Trophoblast cell (in vitro differentiated cells and primary cell): ENCODE measurements around the gene UBA3.

ENCODE experiments used
- DNase-seq, 2 donors: peaks; one replicate each; pipeline ENCODE4 v3.0.0-alpha.2; 2016
- H2AFZ ChIP-seq: 2 replicates; pipeline ENCODE4 v1.6.1; 2013; ENCODE audit warnings: low read length, moderate library complexity, mild to moderate bottlenecking; ENCODE audit not compliant: insufficient read depth, poor library complexity
- H2AK5ac ChIP-seq: 2 replicates; pipeline ENCODE4 v1.6.1; 2013; ENCODE audit warnings: mild to moderate bottlenecking, low read length
- H2BK120ac ChIP-seq: 2 replicates; pipeline ENCODE4 v1.6.1; 2013; ENCODE audit warnings: low read length, mild to moderate bottlenecking, moderate library complexity; ENCODE audit not compliant: insufficient read depth, poor library complexity
- H2BK12ac ChIP-seq: 2 replicates; pipeline ENCODE4 v1.6.1; 2013; ENCODE audit warnings: mild to moderate bottlenecking, low read length, moderate library complexity
- H2BK5ac ChIP-seq: 2 replicates; pipeline ENCODE4 v1.6.1; 2013; ENCODE audit warnings: low read length, low read depth, moderate library complexity, mild to moderate bottlenecking; ENCODE audit not compliant: poor library complexity
- H3K14ac ChIP-seq: 2 replicates; pipeline ENCODE4 v1.6.1; 2013; ENCODE audit warnings: mild to moderate bottlenecking, low read length
- H3K18ac ChIP-seq: 2 replicates; pipeline ENCODE4 v1.6.1; 2013; ENCODE audit warnings: mild to moderate bottlenecking, low read length
- H3K23ac ChIP-seq: 2 replicates; pipeline ENCODE4 v1.6.1; 2013; ENCODE audit warnings: low read length
- H3K27ac ChIP-seq: 2 replicates; pipeline ENCODE4 v1.5.1; 2013; ENCODE audit warnings: low read depth, mild to moderate bottlenecking, inconsistent platforms, low read length, moderate library complexity
- H3K27me3 ChIP-seq: 2 replicates; pipeline ENCODE4 v1.6.1; 2013; ENCODE audit warnings: inconsistent platforms, mild to moderate bottlenecking, low read length, moderate library complexity; ENCODE audit not compliant: insufficient read depth
- H3K36me3 ChIP-seq, 2 experiments: 1 replicate in 1 of 2; 2 replicates in 1 of 2; pipeline ENCODE4 v1.6.1; 2013; ENCODE audit warnings: low read length in 2 of 2, mild to moderate bottlenecking in 2 of 2, moderate library complexity in 1 of 2; ENCODE audit not compliant: insufficient read depth in 2 of 2, control insufficient read depth in 1 of 2
- H3K4ac ChIP-seq: 2 replicates; pipeline ENCODE4 v1.6.1; 2013; ENCODE audit warnings: low read depth, mild to moderate bottlenecking, low read length, moderate library complexity
- H3K4me1 ChIP-seq, 2 experiments: 1 replicate in 1 of 2; 2 replicates in 1 of 2; pipeline ENCODE4 v1.6.1; 2013; ENCODE audit warnings: low read length in 2 of 2, mild to moderate bottlenecking in 2 of 2, moderate library complexity in 1 of 2; ENCODE audit not compliant: insufficient read depth in 2 of 2, control insufficient read depth in 1 of 2
- H3K4me2 ChIP-seq: 2 replicates; pipeline ENCODE4 v1.6.1; 2013; ENCODE audit warnings: inconsistent platforms, mild to moderate bottlenecking, low read length, moderate library complexity
- H3K4me3 ChIP-seq: 2 replicates; pipeline ENCODE4 v1.5.1; 2013; ENCODE audit warnings: mild to moderate bottlenecking, low read depth, low read length, inconsistent platforms
- H3K79me1 ChIP-seq: one replicate; pipeline ENCODE4 v1.6.1; 2013; ENCODE audit warnings: low read length
- H3K79me2 ChIP-seq: 2 replicates; pipeline ENCODE4 v1.6.1; 2013; ENCODE audit warnings: low read length, mild to moderate bottlenecking; ENCODE audit not compliant: control insufficient read depth, insufficient read depth, poor library complexity
- H3K9ac ChIP-seq: 2 replicates; pipeline ENCODE4 v1.6.1; 2013; ENCODE audit warnings: mild to moderate bottlenecking, low read length
- H3K9me3 ChIP-seq: 2 replicates; pipeline ENCODE4 v1.6.1; 2013; ENCODE audit warnings: low read depth, mild to moderate bottlenecking, control low read depth, inconsistent platforms, low read length; ENCODE audit not compliant: insufficient read depth
- H4K12ac ChIP-seq: 2 replicates; pipeline ENCODE4 v1.6.1; 2013; ENCODE audit warnings: low read depth, mild to moderate bottlenecking, low read length, moderate library complexity
- H4K8ac ChIP-seq: 2 replicates; pipeline ENCODE4 v1.6.1; 2013; ENCODE audit warnings: low read depth, mild to moderate bottlenecking, low read length, moderate library complexity
- H4K91ac ChIP-seq: one replicate; pipeline ENCODE4 v1.6.1; 2013; ENCODE audit warnings: low read depth, mild to moderate bottlenecking, low read length, moderate library complexity
- WGBS: extraction: QIAGEN DNeasy Blood & Tissue Kit; methylation state at CpG from one replicate; pipeline ENCODE4 v1.1.7; 2013; ENCODE audit warnings: missing lambda C conversion rate; ENCODE audit not compliant: insufficient read length, insufficient coverage; ENCODE audit errors: extremely low coverage; 5-methylcytosine and 5-hydroxymethylcytosine counted together

Gene UBA3

GRCh38 chr3:69120879-69121464 lies 40.8 kb upstream of the UBA3 start:
- Histone ChIP-seq H3K14ac (no peak overlapping the region), H3K4me2 (no peak overlapping the region), H3K23ac (no peak overlapping the region), H3K4ac (no peak overlapping the region), H3K36me3 (no peaks in the 10 kb centered on the region), H3K18ac (no peak overlapping the region), H4K8ac (no peak overlapping the region), H3K27ac (no peak overlapping the region), H3K27me3 (no peaks in the 10 kb centered on the region), H2AFZ (no peak overlapping the region), H3K79me1 (no peaks in the 10 kb centered on the region), H3K4me1 (peaks cover 2 to 5% of the 10 kb centered on the region in 2 experiments), H3K4me3 (no peak overlapping the region), H2BK12ac (no peak overlapping the region), H2BK120ac (no peak overlapping the region), H4K12ac (no peak overlapping the region), H2BK5ac (no peak overlapping the region), H2AK5ac (no peak overlapping the region), H3K9me3 (no peaks in the 10 kb centered on the region), H3K9ac (no peak overlapping the region), H3K79me2 (no peaks in the 10 kb centered on the region), H4K91ac (no peak overlapping the region)
- peak; percentile 77 to 93 for DNase-seq
- WGBS: no CpG with 5 or more reads among the region's 1 CpG

- Histone ChIP-seq H3K79me2 (no peaks in the 10 kb centered on the region), H3K4me2 (no peak overlapping the region), H3K18ac (no peak overlapping the region), H2BK120ac (no peak overlapping the region), H2BK5ac (no peak overlapping the region), H3K9ac (no peak overlapping the region), H3K9me3 (no peaks in the 10 kb centered on the region), H3K27me3 (no peaks in the 10 kb centered on the region), H3K4me3 (no peak overlapping the region), H3K36me3 (no peaks in the 10 kb centered on the region), H3K79me1 (no peaks in the 10 kb centered on the region), H3K4ac (no peak overlapping the region), H2BK12ac (no peak overlapping the region), H4K91ac (no peak overlapping the region), H3K14ac (no peak overlapping the region), H2AFZ (no peak overlapping the region), H2AK5ac (no peak overlapping the region), H3K23ac (no peak overlapping the region), H4K8ac (no peak overlapping the region), H4K12ac (no peak overlapping the region), H3K4me1 (peaks cover 2 to 5% of the 10 kb centered on the region in 2 experiments), H3K27ac (no peak overlapping the region)
- WGBS: 100% methylated on average over 3 of the region's 5 CpGs
- no peak for DNase-seq
Measured at GRCh38 chr3:69119681-69120080, 39.5 kb upstream of the UBA3 start.

- Histone ChIP-seq H2AK5ac (no peak overlapping the region), H3K4me2 (no peak overlapping the region), H3K27me3 (no peaks in the 10 kb centered on the region), H3K4me3 (no peak overlapping the region), H3K27ac (no peak overlapping the region), H3K9me3 (no peaks in the 10 kb centered on the region), H2BK5ac (no peak overlapping the region), H2AFZ (no peak overlapping the region), H3K23ac (no peak overlapping the region), H3K79me1 (no peaks in the 10 kb centered on the region), H4K12ac (no peak overlapping the region), H3K14ac (no peak overlapping the region), H2BK120ac (no peak overlapping the region), H3K36me3 (no peaks in the 10 kb centered on the region), H3K4ac (no peak overlapping the region), H4K8ac (no peak overlapping the region), H3K4me1 (peaks cover 2 to 5% of the 10 kb centered on the region in 2 experiments), H2BK12ac (no peak overlapping the region), H4K91ac (no peak overlapping the region), H3K9ac (no peak overlapping the region), H3K18ac (no peak overlapping the region), H3K79me2 (no peaks in the 10 kb centered on the region)
- WGBS: no CpG with 5 or more reads among the region's 6 CpGs
- no peak for DNase-seq
Measured at GRCh38 chr3:69119138-69119537, 39.0 kb upstream of the UBA3 start.

- Histone ChIP-seq H2BK5ac (no peak overlapping the region), H3K79me1 (no peaks in the 10 kb centered on the region), H3K9ac (no peak overlapping the region), H3K27ac (no peak overlapping the region), H2BK120ac (no peak overlapping the region), H3K23ac (no peak overlapping the region), H3K18ac (no peak overlapping the region), H2AK5ac (no peak overlapping the region), H3K36me3 (no peaks in the 10 kb centered on the region), H2BK12ac (peak overlapping the region; percentile 52), H3K9me3 (no peaks in the 10 kb centered on the region), H3K4me2 (no peak overlapping the region), H4K12ac (no peak overlapping the region), H3K27me3 (no peaks in the 10 kb centered on the region), H4K8ac (no peak overlapping the region), H4K91ac (no peak overlapping the region), H2AFZ (no peak overlapping the region), H3K4me3 (no peak overlapping the region), H3K14ac (no peak overlapping the region), H3K4ac (no peak overlapping the region), H3K4me1 (peaks cover 2 to 5% of the 10 kb centered on the region in 2 experiments), H3K79me2 (no peaks in the 10 kb centered on the region)
- WGBS: no CpG with 5 or more reads among the region's 12 CpGs
- DNase-seq: no peak
Measured at GRCh38 chr3:69118555-69118954, 38.4 kb upstream of the UBA3 start.
